Kidney glomerular epithelial cell (primary cell): ENCODE results near the gene RNF5.
"Not testable (repeated sequence)": the region's sequence is repeated elsewhere in the genome, so short reads cannot be mapped to it uniquely, and the experiment has no call there.

Source experiments
- DNase-seq: peaks from one replicate; lab custom pipeline; 2025; lab: John Stamatoyannopoulos, UW

RNF5 gene

GRCh38 chr6:32175711-32176475, 2.3 kb upstream of the RNF5 start, which contains the start of gene AGPAT1:
TSS of gene AGPAT1 (minus strand) at chr6:32176084. CDS start at chr6:32171496, 4,588 bp downstream.
- DNase-seq: peak; percentile 95

- DNase-seq: peak; percentile 25
Measured at GRCh38 chr6:32176476-32177182, 1.6 kb upstream of the RNF5 start.

- no peak for DNase-seq
Measured at GRCh38 chr6:32177183-32177787, 920 bp upstream of the RNF5 start.

- no peak for DNase-seq
Measured at GRCh38 chr6:32178547-32179440, 589 bp downstream of the RNF5 start.

GRCh38 chr6:32179766-32180405, 1.7 kb downstream of the RNF5 start:
- DNase-seq: no peak

- DNase-seq: no peak
Measured at GRCh38 chr6:32181148-32181702, 3.0 kb downstream of the RNF5 start.

GRCh38 chr6:32181915-32182529, 3.8 kb downstream of the RNF5 start:
- DNase-seq: no peak

GRCh38 chr6:32182555-32182981, 4.4 kb downstream of the RNF5 start:
- no peak for DNase-seq

- no peak for DNase-seq
Measured at GRCh38 chr6:32183030-32183429, 4.8 kb downstream of the RNF5 start.

- DNase-seq: no peak
Measured at GRCh38 chr6:32183483-32184083, 5.4 kb downstream of the RNF5 start.

GRCh38 chr6:32184084-32184640, 6.0 kb downstream of the RNF5 start, which contains the start of gene AGER:
TSS of gene AGER (minus strand) at chr6:32184253. CDS start at chr6:32184222, 31 bp downstream.
- no peak for DNase-seq

- DNase-seq: peak; percentile 79
Measured at GRCh38 chr6:32185681-32186131, 7.5 kb downstream of the RNF5 start.

- DNase-seq: not testable (repeated sequence)
Measured at GRCh38 chr6:32186151-32186840, 8.1 kb downstream of the RNF5 start.

- no peak for DNase-seq
Measured at GRCh38 chr6:32187009-32187709, 9.0 kb downstream of the RNF5 start.

GRCh38 chr6:32187725-32188380, 9.6 kb downstream of the RNF5 start:
- not testable (repeated sequence) for DNase-seq

- DNase-seq: no peak
Measured at GRCh38 chr6:32188381-32189068, 10.3 kb downstream of the RNF5 start.

GRCh38 chr6:32189069-32189741, 11.0 kb downstream of the RNF5 start:
- no peak for DNase-seq
